Measurements from ENCODE around the gene TPM2. TPM values are rescaled to one million over a fixed set of nuclear protein-coding genes. Genes with fewer than 3 reads are reported as not detected.
A peak's percentile ranks its signal among the peaks of the same experiment; 100 is the strongest.

Gene TPM2
- total and polyA plus RNA-seq, 10 of the 15 experiments (the other 5 are each of a cell fraction or from before 2014, with no cell fraction given): 0.11 to 9.3 (median 1.1) TPM

GRCh38 chr9:35657546-35658136, 32.1 kb downstream of the TPM2 start, which contains the start of gene RMRP:
Gene RMRP, minus strand, starts transcription at chr9:35658019.
- in situ Hi-C loops (cut with MboI): no loop called here
- TF ChIP-seq, protein P1, sequence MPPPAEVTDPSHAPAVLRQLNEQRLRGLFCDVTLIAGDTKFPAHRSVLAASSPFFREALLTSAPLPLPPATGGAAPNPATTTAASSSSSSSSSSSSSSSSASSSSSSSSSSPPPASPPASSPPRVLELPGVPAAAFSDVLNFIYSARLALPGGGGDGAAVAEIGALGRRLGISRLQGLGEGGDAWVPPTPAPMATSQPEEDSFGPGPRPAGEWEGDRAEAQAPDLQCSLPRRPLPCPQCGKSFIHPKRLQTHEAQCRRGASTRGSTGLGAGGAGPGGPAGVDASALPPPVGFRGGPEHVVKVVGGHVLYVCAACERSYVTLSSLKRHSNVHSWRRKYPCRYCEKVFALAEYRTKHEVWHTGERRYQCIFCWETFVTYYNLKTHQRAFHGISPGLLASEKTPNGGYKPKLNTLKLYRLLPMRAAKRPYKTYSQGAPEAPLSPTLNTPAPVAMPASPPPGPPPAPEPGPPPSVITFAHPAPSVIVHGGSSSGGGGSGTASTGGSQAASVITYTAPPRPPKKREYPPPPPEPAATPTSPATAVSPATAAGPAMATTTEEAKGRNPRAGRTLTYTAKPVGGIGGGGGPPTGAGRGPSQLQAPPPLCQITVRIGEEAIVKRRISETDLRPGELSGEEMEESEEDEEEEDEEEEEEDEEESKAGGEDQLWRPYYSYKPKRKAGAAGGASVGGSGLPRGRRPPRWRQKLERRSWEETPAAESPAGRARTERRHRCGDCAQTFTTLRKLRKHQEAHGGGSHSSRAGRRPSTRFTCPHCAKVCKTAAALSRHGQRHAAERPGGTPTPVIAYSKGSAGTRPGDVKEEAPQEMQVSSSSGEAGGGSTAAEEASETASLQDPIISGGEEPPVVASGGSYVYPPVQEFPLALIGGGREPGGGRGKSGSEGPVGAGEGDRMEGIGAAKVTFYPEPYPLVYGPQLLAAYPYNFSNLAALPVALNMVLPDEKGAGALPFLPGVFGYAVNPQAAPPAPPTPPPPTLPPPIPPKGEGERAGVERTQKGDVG (CRISPR knock-in tag; IDR thresholded peaks at IDR 0.05): no peak
- TF ChIP-seq TCF7 (IDR thresholded peaks at IDR 0.05; ENCODE audit: borderline replicate concordance) (peak; percentile 89), SRF (IDR thresholded peaks at IDR 0.05; ENCODE audit: low read depth in 2 of 2, low read length in 2 of 2) (no peak), MYC (IDR thresholded peaks at IDR 0.05; ENCODE audit: insufficient read depth, insufficient read length, insufficient replicate concordance, low read length, severe bottlenecking) (no peak), ZNF24 (IDR thresholded peaks at IDR 0.05) (peak; percentile 99), KAT2A (conservative IDR thresholded peaks at IDR 0.05; ENCODE audit: control insufficient read depth, low read depth, low read length) (no peak), PAX8 (IDR thresholded peaks at IDR 0.05) (no peak), DPF2 (IDR thresholded peaks at IDR 0.05) (peak; percentile 83), NFYA (IDR thresholded peaks at IDR 0.05; ENCODE audit: borderline replicate concordance, low read depth, low read length) (no peak), ZNF207 (IDR thresholded peaks at IDR 0.05; ENCODE audit: borderline replicate concordance) (no peak), STAT3 (IDR thresholded peaks at IDR 0.05; ENCODE audit: low read depth, low read length) (0 out of 2 replicates have a peak, but pooled peaks have one; percentile 60), FOS (IDR thresholded peaks at IDR 0.05; ENCODE audit: borderline replicate concordance, extremely low read depth, insufficient read length) (no peak), MTA2 (IDR thresholded peaks at IDR 0.05; ENCODE audit: low read depth) (peak; percentile 79)
- TF ChIP-seq, protein P2, sequence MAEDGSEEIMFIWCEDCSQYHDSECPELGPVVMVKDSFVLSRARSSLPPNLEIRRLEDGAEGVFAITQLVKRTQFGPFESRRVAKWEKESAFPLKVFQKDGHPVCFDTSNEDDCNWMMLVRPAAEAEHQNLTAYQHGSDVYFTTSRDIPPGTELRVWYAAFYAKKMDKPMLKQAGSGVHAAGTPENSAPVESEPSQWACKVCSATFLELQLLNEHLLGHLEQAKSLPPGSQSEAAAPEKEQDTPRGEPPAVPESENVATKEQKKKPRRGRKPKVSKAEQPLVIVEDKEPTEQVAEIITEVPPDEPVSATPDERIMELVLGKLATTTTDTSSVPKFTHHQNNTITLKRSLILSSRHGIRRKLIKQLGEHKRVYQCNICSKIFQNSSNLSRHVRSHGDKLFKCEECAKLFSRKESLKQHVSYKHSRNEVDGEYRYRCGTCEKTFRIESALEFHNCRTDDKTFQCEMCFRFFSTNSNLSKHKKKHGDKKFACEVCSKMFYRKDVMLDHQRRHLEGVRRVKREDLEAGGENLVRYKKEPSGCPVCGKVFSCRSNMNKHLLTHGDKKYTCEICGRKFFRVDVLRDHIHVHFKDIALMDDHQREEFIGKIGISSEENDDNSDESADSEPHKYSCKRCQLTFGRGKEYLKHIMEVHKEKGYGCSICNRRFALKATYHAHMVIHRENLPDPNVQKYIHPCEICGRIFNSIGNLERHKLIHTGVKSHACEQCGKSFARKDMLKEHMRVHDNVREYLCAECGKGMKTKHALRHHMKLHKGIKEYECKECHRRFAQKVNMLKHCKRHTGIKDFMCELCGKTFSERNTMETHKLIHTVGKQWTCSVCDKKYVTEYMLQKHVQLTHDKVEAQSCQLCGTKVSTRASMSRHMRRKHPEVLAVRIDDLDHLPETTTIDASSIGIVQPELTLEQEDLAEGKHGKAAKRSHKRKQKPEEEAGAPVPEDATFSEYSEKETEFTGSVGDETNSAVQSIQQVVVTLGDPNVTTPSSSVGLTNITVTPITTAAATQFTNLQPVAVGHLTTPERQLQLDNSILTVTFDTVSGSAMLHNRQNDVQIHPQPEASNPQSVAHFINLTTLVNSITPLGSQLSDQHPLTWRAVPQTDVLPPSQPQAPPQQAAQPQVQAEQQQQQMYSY (CRISPR knock-in tag; IDR thresholded peaks at IDR 0.05): no peak
- TF ChIP-seq, protein P3, sequence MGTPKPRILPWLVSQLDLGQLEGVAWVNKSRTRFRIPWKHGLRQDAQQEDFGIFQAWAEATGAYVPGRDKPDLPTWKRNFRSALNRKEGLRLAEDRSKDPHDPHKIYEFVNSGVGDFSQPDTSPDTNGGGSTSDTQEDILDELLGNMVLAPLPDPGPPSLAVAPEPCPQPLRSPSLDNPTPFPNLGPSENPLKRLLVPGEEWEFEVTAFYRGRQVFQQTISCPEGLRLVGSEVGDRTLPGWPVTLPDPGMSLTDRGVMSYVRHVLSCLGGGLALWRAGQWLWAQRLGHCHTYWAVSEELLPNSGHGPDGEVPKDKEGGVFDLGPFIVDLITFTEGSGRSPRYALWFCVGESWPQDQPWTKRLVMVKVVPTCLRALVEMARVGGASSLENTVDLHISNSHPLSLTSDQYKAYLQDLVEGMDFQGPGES (IDR thresholded peaks at IDR 0.05): no peak; the same call in 1 of the 2 replicates

More at GRCh38 chr9:35657546-35658136, 32.1 kb downstream of the TPM2 start, which contains the start of gene RMRP:
- H3K4me2 ChIP-seq (ENCODE audit: control insufficient read depth, insufficient read depth): peak within 1 kb of the TSS; percentile 95
- peak within 1 kb of the TSS; percentile 64 for H2AFZ ChIP-seq (ENCODE audit: control insufficient read depth, low read depth, low read length)
- H3K4me1 ChIP-seq (ENCODE audit: control insufficient read depth, insufficient read depth, low read length): peaks cover 22% of the 10 kb centered on the region
- H3K79me2 ChIP-seq (ENCODE audit: control insufficient read depth, insufficient read depth, low read length): peaks cover 23% of the 10 kb centered on the region
- H3K9me3 ChIP-seq (replicated peaks; ENCODE audit: control insufficient read depth, insufficient read depth, low read length): no peaks in the 10 kb centered on the region
- H4K20me1 ChIP-seq (ENCODE audit: control insufficient read depth, insufficient read depth): no peaks in the 10 kb centered on the region
- ChIA-PET SMC1A (ENCODE audit: uncharacterized antibody, unreplicated experiment) (interaction anchor here (0.6 to 12.5 kb wide), 12 partner anchors 8 to 157 kb away, joined by 3 to 145 read pairs (median 4); partner anchors contain the start of genes CREB3, HINT2, SIT1 and TLN1), CTCF (interaction anchor here (0.6 to 13.5 kb wide), 15 partner anchors 10 to 169 kb away, joined by 3 to 227 read pairs (median 7); partner anchors contain the start of genes CREB3, GBA2, RGP1 and TESK1), POLR2A (interaction anchor here (0.7 to 10.9 kb wide), 14 partner anchors 7 to 157 kb away, joined by 3 to 163 read pairs (median 7); partner anchors contain the start of genes ARHGEF39, CD72, CREB3 and HINT2), RAD21 (ENCODE audit: unreplicated experiment) (interaction anchor here (0.6 to 5.2 kb wide), 21 partner anchors 9 to 339 kb away, joined by 3 to 60 read pairs (median 5); partner anchors contain the start of genes CREB3, SPAG8, TESK1 and TLN1)
- H3K27ac ChIP-seq (ENCODE audit: control insufficient read depth, insufficient read depth): peak within 1 kb of the TSS; percentile 90
- intact Hi-C loops (cut with micrococcal nuclease; ENCODE audit: unreplicated experiment): loop anchor here (1.0 to 10.0 kb wide), 4 partner anchors 11 to 167 kb away; partner anchors contain the start of genes FAM221B and TMEM8B
- ATAC-seq (peak; percentile 93), DNase-seq (ENCODE audit: low read depth, low spot score) (peak; percentile 96), FAIRE-seq (peak; percentile 78)
- H3K4me3 ChIP-seq: peak within 1 kb of the TSS; percentile 85
- no peaks in the 10 kb centered on the region for H3K27me3 ChIP-seq (replicated peaks in 1 of 2; ENCODE audit: control insufficient read depth in 2 of 2, insufficient read depth in 2 of 2, low read length in 1 of 2)
- H3K36me3 ChIP-seq (ENCODE audit: control insufficient read depth in 2 of 2, insufficient read depth in 2 of 2, low read length in 1 of 2): peaks cover 6 to 9% of the 10 kb centered on the region in 2 experiments; a peak in 3 of 4 replicates
- 2% methylated on average over 42 of the region's 42 CpGs for WGBS (ENCODE audit: insufficient coverage, insufficient replicate concordance, low lambda C conversion rate, missing lambda C conversion rate)
- BruUV-seq (replicated peaks): no TSS peak
- H3K9ac ChIP-seq (ENCODE audit: control insufficient read depth, insufficient read depth, low read length): peak within 1 kb of the TSS; percentile 78
